Measurements from ENCODE around the gene STAT3. TPM values are rescaled to one million over a fixed set of nuclear protein-coding genes. Genes with fewer than 3 reads are reported as not detected.
"Not testable (repeated sequence)": the region's sequence is repeated elsewhere in the genome, so short reads cannot be mapped to it uniquely, and the experiment has no call there.

Gene STAT3
- total RNA-seq, 1 donor from 2014 or later, result 127 TPM

DNA sequence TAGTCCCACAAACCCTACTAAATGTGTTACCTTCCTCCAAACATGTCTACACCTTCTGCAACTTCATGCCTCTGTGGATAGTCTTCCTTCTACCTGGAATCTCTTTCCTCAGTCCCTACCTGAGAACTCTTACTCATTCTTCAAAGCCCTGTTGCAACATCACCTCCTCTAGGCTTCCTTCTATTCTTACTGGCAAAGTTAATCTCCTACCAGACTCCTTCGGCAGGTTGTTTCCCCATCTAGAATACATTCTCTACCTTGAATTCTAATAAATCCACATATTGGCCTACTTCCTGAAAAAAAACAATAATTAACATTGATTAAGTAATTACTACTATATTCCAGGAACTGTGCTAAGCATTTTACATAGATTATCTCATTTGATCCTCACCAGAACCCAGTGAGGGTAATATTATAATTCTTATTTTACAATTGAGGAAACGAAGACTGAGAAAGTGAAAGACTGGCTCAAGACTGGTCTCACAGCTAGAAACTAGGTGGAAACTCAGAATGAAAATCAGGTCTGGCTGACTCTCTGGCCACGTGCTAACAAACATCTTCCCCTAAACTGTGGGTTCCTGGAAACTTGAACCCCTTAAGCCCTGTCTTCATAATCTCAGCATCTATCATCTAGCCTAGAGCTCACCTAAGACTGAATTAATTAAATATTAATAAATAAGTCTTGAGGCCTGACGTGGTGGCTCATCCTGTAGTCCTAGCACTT lies 4.6 kb upstream of the STAT3 start:
- ATAC-seq (ENCODE audit: poor library complexity) (no peak), DNase-seq (no peak)
- intact Hi-C loops (cut with DNase I), result no loop called here

GRCh38 chr17:42391439-42391838 lies 3.2 kb upstream of the STAT3 start:
- ATAC-seq (ENCODE audit: poor library complexity); DNase-seq; intact Hi-C loops (cut with DNase I): not testable (repeated sequence)

GRCh38 chr17:42389899-42390298 lies 1.7 kb upstream of the STAT3 start:
- DNase-seq (no peak), ATAC-seq (ENCODE audit: poor library complexity) (no peak)
- intact Hi-C loops (cut with DNase I), result no loop called here

GRCh38 chr17:42389135-42389417 lies 834 bp upstream of the STAT3 start:
- ATAC-seq (ENCODE audit: poor library complexity) (no peak), DNase-seq (no peak)
- intact Hi-C loops (cut with DNase I), result no loop called here

- intact Hi-C loops (cut with DNase I), result no loop called here
- DNase-seq (peak; percentile 59), ATAC-seq (ENCODE audit: poor library complexity) (peak; percentile 36)
Measured at GRCh38 chr17:42387661-42388380, 421 bp downstream of the STAT3 start.

DNA sequence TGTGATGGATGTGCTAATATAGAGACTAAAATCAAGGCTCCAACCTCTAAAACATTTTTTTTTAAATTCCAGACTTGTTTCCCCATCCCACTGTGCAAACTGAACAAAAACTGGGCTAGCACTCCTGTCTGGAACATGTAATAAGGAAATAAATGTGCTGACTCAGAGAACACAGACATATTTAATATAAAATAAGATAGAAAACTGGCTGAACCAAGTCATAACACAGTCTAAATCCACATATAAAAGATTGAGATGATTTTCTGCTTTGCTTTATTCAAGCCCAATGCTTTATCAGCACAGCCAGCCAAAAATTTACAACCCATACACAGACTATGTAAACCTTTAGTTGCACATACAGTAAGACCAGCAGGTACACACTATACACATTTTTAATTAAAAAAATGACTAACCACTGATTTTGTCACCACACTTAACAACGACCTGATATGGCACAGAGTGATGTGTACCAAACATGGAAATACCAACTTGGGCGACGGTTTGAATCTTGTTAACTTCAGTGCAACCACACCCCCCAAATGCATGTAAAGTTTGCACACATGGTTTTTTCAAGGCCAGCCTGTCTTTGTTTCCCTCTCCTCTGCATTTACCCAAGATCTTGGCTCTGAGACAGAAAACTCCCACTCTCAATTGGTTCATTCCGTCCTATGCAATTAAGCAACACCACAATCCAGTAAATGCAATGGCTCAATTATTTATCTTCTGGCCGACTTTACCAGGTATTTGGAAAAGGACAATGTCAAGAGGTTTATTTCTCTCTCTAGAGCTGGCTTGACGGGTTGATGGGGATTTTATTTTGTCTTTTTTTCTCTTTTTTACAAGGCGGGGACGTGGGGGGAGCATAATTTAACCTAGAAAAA lies 1.2 kb downstream of the STAT3 start:
- ATAC-seq (ENCODE audit: poor library complexity), result peak; percentile 6
- intact Hi-C loops (cut with DNase I), result no loop called here
- DNase-seq, result no peak

GRCh38 chr17:42381898-42382297 lies 6.3 kb downstream of the STAT3 start:
- ATAC-seq (ENCODE audit: poor library complexity) (peak; percentile 36), DNase-seq (no peak)
- intact Hi-C loops (cut with DNase I), result no loop called here

- intact Hi-C loops (cut with DNase I), result no loop called here
- ATAC-seq (ENCODE audit: poor library complexity), result no peak
- DNase-seq, result no peak
Measured at GRCh38 chr17:42380935-42381334, 7.3 kb downstream of the STAT3 start.

DNA sequence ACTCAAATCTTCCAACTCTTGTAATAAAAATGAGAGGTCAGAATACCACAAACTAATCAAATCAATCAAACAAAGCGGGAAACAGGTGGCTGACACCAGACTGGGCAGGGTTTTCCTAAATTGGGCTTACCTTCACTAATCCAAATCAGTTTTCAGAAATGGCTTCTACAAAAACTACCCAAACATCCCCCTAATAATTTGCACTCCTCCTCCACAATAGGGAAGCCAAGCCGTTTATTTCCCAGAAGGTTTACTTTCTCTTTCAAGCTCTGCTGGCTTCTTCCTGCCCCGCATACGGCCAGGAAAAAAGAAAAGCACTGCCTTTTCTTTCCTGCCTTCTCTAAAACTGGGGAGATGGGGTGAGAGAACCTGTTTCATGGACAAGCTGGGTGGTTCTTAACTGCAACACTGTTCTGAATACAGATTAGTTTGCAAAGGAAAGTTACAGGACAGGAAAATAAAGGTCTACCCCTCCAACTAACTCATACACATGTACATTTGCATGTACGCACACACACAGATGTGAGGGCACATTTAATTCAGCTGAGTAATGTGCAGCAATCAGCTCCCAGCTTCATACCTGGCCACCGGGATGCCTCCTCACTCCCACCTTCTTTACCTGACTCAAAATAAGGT lies 9.2 kb downstream of the STAT3 start:
- intact Hi-C loops (cut with DNase I), result no loop called here
- peak; percentile 47 for ATAC-seq (ENCODE audit: poor library complexity)
- no peak for DNase-seq

DNA sequence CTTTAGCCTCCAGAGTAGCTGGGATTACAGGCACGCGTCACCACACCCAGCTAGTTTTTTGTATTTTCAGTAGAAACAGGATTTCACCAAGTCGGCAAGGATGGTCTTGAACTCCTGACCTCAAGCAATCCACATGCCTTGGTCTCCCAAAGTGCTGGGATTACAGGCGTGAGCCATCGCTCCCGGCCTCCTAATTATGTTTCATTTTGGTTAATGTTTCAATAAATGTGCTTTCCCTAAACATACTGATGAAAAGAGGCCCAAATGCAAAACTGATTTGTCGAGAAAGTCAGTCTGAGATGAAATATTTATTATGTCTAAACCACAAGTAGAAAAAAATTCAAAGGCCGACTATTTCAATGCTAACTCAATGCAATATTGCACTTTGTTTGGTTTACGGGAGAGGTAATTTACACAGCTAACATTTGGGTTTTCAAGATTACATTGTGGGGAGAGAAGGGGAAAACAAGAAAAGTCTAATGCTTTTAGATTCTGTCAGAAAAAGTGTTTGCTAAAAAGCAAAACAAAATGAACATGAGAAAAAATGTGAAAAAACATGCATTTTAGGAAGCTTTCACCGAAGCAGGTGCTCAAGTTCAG lies 9.8 kb downstream of the STAT3 start:
- ATAC-seq (ENCODE audit: poor library complexity) (no peak), DNase-seq (no peak)
- intact Hi-C loops (cut with DNase I), result no loop called here

GRCh38 chr17:42373896-42374295 lies 14.3 kb downstream of the STAT3 start:
- ATAC-seq (ENCODE audit: poor library complexity) (no peak), DNase-seq (no peak)
- intact Hi-C loops (cut with DNase I), result no loop called here

GRCh38 chr17:42372142-42372541 lies 16.1 kb downstream of the STAT3 start:
- intact Hi-C loops (cut with DNase I), result no loop called here
- ATAC-seq (ENCODE audit: poor library complexity) (no peak), DNase-seq (no peak)

DNA sequence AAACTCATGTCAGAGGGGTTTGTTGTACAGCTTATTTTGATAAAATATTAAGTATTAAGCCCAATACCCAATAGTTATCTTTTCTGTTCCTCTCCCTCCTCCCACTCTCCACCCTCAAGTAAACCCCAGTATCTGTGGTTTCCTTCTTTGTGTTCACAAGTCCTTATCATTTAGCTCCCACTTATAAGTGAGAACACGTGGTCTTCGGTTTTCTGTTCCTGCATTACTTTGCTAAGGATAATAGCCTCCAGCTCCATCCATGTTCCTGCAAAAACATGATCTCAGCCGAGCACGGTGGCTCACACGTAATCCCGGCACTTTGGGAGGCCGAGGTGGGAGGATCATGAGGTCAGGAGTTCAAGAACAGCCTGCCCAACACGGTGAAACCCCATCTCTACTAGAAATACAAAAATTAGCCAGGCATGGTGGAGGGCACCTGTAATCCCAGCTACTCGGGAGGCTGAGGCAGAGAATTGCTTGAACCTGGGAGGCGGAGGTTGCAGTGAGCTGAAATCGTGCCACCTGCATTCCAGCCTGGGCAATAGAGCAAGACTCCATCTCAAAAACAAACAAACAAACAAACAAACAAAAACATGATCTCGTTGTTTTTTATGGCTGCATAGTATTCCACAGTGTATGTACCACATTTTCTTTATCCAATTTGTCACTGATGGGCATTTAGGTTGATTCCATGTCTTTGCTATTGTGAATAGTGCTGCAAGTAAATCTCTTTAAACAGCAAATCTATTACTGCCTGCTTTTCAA lies 19.3 kb downstream of the STAT3 start:
- not testable (repeated sequence) for DNase-seq

GRCh38 chr17:42368310-42368709 lies 19.9 kb downstream of the STAT3 start:
- DNase-seq; ATAC-seq (ENCODE audit: poor library complexity): not testable (repeated sequence)

More for the DNA sequence above, 19.3 kb downstream of the STAT3 start:
- intact Hi-C loops (cut with DNase I); ATAC-seq (ENCODE audit: poor library complexity): not testable (repeated sequence)

DNA sequence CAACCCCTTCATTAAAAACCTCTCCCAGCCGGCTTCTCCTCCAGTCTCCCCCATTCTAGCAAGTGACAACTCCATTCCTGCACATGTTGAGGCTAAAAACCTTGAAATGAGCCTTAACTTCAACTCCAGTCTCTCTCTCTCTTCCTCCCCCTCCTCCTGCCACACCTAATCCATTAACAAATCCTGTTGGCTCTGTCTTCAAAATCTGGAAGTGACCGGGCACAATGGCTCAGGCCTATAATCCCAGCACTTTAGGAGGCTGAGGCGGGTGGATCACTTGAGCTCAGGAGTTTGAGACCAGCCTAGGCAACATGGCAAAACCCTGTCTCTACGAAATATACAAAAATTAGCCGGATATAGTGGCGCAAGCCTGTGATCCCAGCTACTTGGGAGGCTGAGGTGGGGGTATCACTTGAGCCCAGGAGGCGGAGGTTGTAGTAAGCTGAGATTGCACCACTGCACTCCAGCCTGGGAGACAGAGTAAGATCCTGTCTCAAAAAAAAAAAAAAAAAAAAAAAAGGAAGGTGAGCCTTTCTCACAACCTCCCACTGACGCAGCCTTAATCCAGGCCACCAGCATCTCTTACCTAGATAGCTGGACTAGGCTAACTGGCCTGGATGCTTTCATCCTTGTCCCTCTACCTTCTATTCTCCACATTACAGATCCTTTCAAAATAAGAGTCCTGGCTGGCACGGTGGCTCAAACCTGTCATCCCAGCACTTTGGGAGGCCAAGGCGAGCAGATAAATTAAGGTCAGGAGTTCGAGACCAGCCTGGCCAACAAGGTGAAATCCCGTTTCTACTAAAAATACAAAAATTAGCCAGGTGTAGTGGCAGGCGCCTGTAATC lies 21.8 kb downstream of the STAT3 start:
- ATAC-seq (ENCODE audit: poor library complexity); intact Hi-C loops (cut with DNase I); DNase-seq: not testable (repeated sequence)

More at GRCh38 chr17:42368310-42368709, 19.9 kb downstream of the STAT3 start:
- intact Hi-C loops (cut with DNase I), result not testable (repeated sequence)

GRCh38 chr17:42365136-42365535 lies 23.1 kb downstream of the STAT3 start:
- intact Hi-C loops (cut with DNase I), result no loop called here
- ATAC-seq (ENCODE audit: poor library complexity) (no peak), DNase-seq (no peak)

All from Right ventricle myocardium superior (tissue), 1 donor.